Liver (tissue), 9 donors: ENCODE results near the gene KLC4. TPM values are rescaled to one million over a fixed set of nuclear protein-coding genes. Genes with fewer than 3 reads are reported as not detected.
"Not testable (repeated sequence)": the region's sequence is repeated elsewhere in the genome, so short reads cannot be mapped to it uniquely, and the experiment has no call there.

Experiments used
- DNase-seq: peaks from one replicate; pipeline ENCODE4 v3.0.0-alpha.2; 2017; ENCODE audit warnings: low spot score
- H3K27ac ChIP-seq, 2 donors: one replicate each; pipeline ENCODE4 v1.7.0; 2013; ENCODE audit warnings: inconsistent platforms in 2 of 2, low read length in 2 of 2, control low read depth in 1 of 2, low read depth in 1 of 2, mild to moderate bottlenecking in 1 of 2
- H3K27me3 ChIP-seq, 4 donors: one replicate each; pipeline versions ENCODE4 v1.6.1 to v1.7.0; 2013; ENCODE audit warnings: low read length in 3 of 4, inconsistent platforms in 1 of 4, mild to moderate bottlenecking in 1 of 4, moderate library complexity in 1 of 4; ENCODE audit not compliant: control insufficient read depth in 4 of 4, insufficient read depth in 4 of 4
- H3K36me3 ChIP-seq, 4 donors: one replicate each; pipeline versions ENCODE4 v1.6.1 to v1.7.0; 2013; ENCODE audit warnings: low read length in 3 of 4, mild to moderate bottlenecking in 3 of 4, low read depth in 1 of 4, moderate library complexity in 1 of 4; ENCODE audit not compliant: control insufficient read depth in 4 of 4, insufficient read depth in 3 of 4
- H3K4me1 ChIP-seq, 4 donors: one replicate each; pipeline versions ENCODE4 v1.6.1 to v1.7.0; 2013; ENCODE audit warnings: low read length in 3 of 4, mild to moderate bottlenecking in 3 of 4, moderate library complexity in 1 of 4; ENCODE audit not compliant: control insufficient read depth in 4 of 4, insufficient read depth in 4 of 4
- H3K4me3 ChIP-seq, 3 donors: one replicate each; pipeline versions ENCODE4 v1.6.1 to v1.7.0; 2013; ENCODE audit warnings: low read length in 3 of 3, control low read depth in 1 of 3, low read depth in 1 of 3, mild to moderate bottlenecking in 1 of 3
- H3K9ac ChIP-seq, 2 donors: one replicate each; pipeline ENCODE4 v1.7.0; 2013; ENCODE audit warnings: low read length in 2 of 2, mild to moderate bottlenecking in 2 of 2, moderate library complexity in 2 of 2, control low read depth in 1 of 2, low read depth in 1 of 2
- H3K9me3 ChIP-seq, 4 donors: one replicate each; pipeline versions ENCODE4 v1.6.1 to v1.7.0; 2013; ENCODE audit warnings: low read length in 3 of 4; ENCODE audit not compliant: control insufficient read depth in 4 of 4
- EGR1 ChIP-seq, 2 donors: IDR thresholded peaks; 2 replicates each; pipeline ENCODE4 v1.6.1; 2016 to 2018; ENCODE audit warnings: antibody characterized with exemption in 2 of 2, low read depth in 2 of 2
- FOXA1 ChIP-seq: IDR thresholded peaks from 2 replicates; pipeline ENCODE4 v1.6.1; 2016; ENCODE audit warnings: antibody characterized with exemption
- GABPA ChIP-seq, 2 donors: IDR thresholded peaks in 1 of 2; conservative IDR thresholded peaks in 1 of 2; 2 replicates each; pipeline ENCODE4 v1.6.1; 2016; ENCODE audit warnings: antibody characterized with exemption in 2 of 2, mild to moderate bottlenecking in 1 of 2, moderate library complexity in 1 of 2
- HNF4A ChIP-seq, 2 donors: conservative IDR thresholded peaks; 2 replicates each; pipeline ENCODE4 v1.6.1; 2016; ENCODE audit warnings: antibody characterized with exemption in 2 of 2, mild to moderate bottlenecking in 2 of 2
- HNF4G ChIP-seq: IDR thresholded peaks from 2 replicates; pipeline ENCODE4 v1.6.1; 2016; ENCODE audit warnings: antibody characterized with exemption
- JUND ChIP-seq, 2 donors: IDR thresholded peaks; 2 replicates each; pipeline ENCODE4 v1.6.1; 2016; ENCODE audit warnings: antibody characterized with exemption in 2 of 2
- NR2F2 ChIP-seq: IDR thresholded peaks from 2 replicates; pipeline ENCODE4 v1.6.1; 2016; ENCODE audit warnings: antibody characterized with exemption
- RAD21 ChIP-seq, 2 donors: IDR thresholded peaks; 2 replicates each; pipeline ENCODE4 v1.6.1; 2016; ENCODE audit warnings: antibody characterized with exemption in 2 of 2, mild to moderate bottlenecking in 2 of 2
- RXRA ChIP-seq, 2 donors: IDR thresholded peaks; 2 replicates each; pipeline ENCODE4 v1.6.1; 2017 to 2018; ENCODE audit warnings: antibody characterized with exemption in 2 of 2, mild to moderate bottlenecking in 1 of 2
- SP1 ChIP-seq: IDR thresholded peaks from 2 replicates; pipeline ENCODE4 v1.6.1; 2018; ENCODE audit warnings: antibody characterized with exemption, mild to moderate bottlenecking
- TAF1 ChIP-seq: conservative IDR thresholded peaks from 2 replicates; pipeline ENCODE4 v1.6.1; 2016; ENCODE audit warnings: antibody characterized with exemption, mild to moderate bottlenecking
- WGBS: extraction: QIAGEN DNeasy Blood & Tissue Kit; methylation state at CpG from one replicate; pipeline ENCODE4 v1.1.7; 2013; 5-methylcytosine and 5-hydroxymethylcytosine counted together
- polyA plus RNA-seq, 2 donors: library from polyadenylated mRNA; stranded (reverse) in 1 of 2; unstranded in 1 of 2; fragments of 200-250 nt in 1 of 2; fragments of >200 nt in 1 of 2; fragmentation: Nextera tagmentation in 1 of 2; extraction: Ambion mirVana in 1 of 2; gene quantifications; one replicate each; pipeline versions ENCODE4 v1.2.1 to v1.2.3, GENCODE V29; 2013 to 2015
- total RNA-seq, 2 donors: library from RNA; depleted of rRNA; stranded (reverse); fragments of >200 nt; gene quantifications; one replicate each; pipeline ENCODE4 v1.2.3, GENCODE V29; 2014
- TF ChIP-seq, protein P1 (sequence below): IDR thresholded peaks from 2 replicates; pipeline ENCODE4 v1.6.1; 2016; ENCODE audit warnings: antibody characterized with exemption
- TF ChIP-seq, protein P2 (sequence below): IDR thresholded peaks from 2 replicates; pipeline ENCODE4 v1.6.1; 2016; ENCODE audit warnings: antibody characterized with exemption
- TF ChIP-seq, protein P3 (sequence below): fragments of 150-350 bp; IDR thresholded peaks from 2 replicates; pipeline ENCODE4 v1.5.1; 2017; ENCODE audit warnings: improper control_type of control experiment, low read depth, low read length; ENCODE audit not compliant: missing input control
- donor health status: healthy.
- donor health status: healthy.
- donor health status: healthy.
- donor health status: healthy.
- donor health status: healthy.

KLC4 gene
- total and polyA plus RNA-seq, 4 donors, result 33.2 to 97.0 (median 45.9) TPM

DNA sequence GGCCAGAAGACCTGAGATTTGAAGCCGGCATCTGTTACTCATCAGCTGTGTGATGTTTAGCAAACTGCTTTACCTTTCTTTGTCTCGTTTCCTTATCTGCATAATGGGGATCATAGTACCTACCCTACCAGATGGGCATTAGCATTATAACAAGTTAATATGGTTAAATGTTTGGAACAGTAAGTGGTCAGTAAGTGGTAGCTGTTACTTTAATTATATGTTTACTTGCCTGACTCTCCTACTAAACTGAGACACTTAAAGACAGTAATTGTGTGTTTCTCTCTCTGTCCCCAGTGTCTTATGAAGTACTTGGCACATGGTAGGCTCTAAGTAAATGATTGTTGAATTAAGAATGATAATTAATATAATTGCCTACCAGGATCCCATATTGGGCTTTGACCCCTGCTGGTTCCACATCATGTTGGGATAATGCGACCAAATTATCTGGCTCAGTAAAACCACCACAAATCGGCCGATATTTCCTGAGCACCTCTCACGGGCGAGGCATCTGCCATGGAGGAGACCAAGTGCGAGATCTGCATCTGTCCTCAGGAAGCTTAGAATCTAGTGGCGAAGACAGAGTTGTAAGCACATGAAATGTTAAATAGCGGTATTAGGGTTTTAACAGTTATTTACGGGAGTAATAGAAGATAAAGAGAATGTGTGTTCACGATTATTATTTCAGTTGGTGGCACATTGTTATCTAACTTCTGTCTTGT lies 48.1 kb downstream of the KLC4 start:
- Histone ChIP-seq H3K4me3 (no peak overlapping the region), H3K9ac (no peak overlapping the region), H3K27me3 (no peaks in the 10 kb centered on the region), H3K9me3 (no peaks in the 10 kb centered on the region), H3K4me1 (no peaks in the 10 kb centered on the region), H3K27ac (no peak overlapping the region), H3K36me3 (no peaks in the 10 kb centered on the region)
- 96% methylated on average over 12 of the region's 12 CpGs for WGBS
- DNase-seq, result no peak
- TF ChIP-seq FOXA1, result no peak
- TF ChIP-seq, protein P1, sequence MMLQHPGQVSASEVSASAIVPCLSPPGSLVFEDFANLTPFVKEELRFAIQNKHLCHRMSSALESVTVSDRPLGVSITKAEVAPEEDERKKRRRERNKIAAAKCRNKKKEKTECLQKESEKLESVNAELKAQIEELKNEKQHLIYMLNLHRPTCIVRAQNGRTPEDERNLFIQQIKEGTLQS, result no peak
- TF ChIP-seq, protein P2, sequence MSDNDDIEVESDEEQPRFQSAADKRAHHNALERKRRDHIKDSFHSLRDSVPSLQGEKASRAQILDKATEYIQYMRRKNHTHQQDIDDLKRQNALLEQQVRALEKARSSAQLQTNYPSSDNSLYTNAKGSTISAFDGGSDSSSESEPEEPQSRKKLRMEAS, result no peak
- TF ChIP-seq GABPA (IDR thresholded peaks at IDR 0.05 in 1 of 2, conservative IDR thresholded peaks at IDR 0.05 in 1 of 2), result no peak
- TF ChIP-seq RXRA (IDR thresholded peaks at IDR 0.05), result no peak
- TF ChIP-seq, protein P3, sequence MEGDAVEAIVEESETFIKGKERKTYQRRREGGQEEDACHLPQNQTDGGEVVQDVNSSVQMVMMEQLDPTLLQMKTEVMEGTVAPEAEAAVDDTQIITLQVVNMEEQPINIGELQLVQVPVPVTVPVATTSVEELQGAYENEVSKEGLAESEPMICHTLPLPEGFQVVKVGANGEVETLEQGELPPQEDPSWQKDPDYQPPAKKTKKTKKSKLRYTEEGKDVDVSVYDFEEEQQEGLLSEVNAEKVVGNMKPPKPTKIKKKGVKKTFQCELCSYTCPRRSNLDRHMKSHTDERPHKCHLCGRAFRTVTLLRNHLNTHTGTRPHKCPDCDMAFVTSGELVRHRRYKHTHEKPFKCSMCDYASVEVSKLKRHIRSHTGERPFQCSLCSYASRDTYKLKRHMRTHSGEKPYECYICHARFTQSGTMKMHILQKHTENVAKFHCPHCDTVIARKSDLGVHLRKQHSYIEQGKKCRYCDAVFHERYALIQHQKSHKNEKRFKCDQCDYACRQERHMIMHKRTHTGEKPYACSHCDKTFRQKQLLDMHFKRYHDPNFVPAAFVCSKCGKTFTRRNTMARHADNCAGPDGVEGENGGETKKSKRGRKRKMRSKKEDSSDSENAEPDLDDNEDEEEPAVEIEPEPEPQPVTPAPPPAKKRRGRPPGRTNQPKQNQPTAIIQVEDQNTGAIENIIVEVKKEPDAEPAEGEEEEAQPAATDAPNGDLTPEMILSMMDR, result no peak
- TF ChIP-seq HNF4G, result no peak
- TF ChIP-seq SP1, result no peak
- no peak for TF ChIP-seq NR2F2

DNA sequence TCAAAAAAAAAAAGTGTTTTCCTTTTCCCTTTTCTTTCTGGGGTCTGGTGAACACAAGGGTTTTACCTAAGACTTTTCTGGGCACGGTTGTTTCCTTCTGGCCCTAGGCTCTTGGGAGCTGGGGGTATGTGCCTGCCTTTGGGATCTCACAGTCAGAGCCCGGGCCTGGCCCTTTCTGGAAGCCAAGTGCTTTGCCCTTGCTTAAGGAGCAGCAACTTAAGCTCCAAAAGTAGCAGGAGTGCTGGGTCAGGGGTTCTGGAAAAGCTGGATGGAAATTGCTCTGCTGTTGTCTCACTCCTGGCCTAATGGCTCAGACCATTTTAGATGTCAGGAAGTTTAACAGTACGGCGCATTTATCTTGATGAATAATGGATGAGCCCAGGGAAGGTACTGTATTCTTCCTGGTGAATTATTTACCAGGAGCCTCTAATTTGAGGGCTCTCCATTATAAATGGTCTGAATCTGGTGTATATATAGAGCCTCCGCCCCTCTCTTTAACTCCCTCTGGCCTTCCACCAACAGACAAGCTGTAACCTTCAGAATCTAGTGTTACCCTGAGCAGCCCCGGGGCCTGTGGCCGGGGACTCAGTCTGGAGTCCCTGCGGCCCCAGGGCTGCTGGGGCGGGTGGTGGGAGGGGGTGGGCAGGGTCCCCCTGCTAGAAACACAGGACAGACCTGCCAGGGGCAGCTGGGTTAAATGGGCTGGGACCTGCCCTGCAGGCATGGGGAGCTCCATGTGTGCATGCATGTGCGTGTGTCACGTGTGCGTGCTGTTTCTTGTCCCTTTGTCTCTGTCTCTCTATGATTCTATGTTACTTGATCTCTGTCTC lies 54.2 kb downstream of the KLC4 start:
- H3K27ac ChIP-seq, result no peak overlapping the region

DNA sequence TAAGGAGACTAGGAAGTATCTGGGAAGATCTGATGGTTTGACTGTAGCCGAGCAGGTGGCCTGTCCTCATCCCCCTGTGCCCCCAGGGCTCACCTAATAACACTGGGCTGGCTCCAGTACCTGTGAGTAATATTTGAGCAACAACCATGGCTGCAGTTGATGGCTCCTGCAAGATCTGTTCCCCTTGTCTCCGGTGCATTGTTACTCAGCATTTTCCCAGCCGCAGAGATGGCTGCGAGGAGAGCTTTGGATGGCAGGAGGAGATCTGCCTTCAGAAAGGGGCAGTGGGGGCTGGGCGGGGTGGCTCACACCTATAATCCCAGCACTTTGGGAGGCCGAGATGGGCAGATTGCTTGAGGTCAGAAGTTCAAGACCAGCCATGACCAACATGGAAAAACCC lies 55.9 kb downstream of the KLC4 start:
- no peak for TF ChIP-seq HNF4A (conservative IDR thresholded peaks at IDR 0.05)
- no peak for TF ChIP-seq RAD21 (IDR thresholded peaks at IDR 0.05)
- TF ChIP-seq JUND (IDR thresholded peaks at IDR 0.05), result no peak
- no peak for TF ChIP-seq TAF1
- no peak for TF ChIP-seq EGR1 (IDR thresholded peaks at IDR 0.05; ENCODE audit: low read depth in 2 of 2)
- TF ChIP-seq GABPA (IDR thresholded peaks at IDR 0.05 in 1 of 2, conservative IDR thresholded peaks at IDR 0.05 in 1 of 2), result no peak
- no peak for TF ChIP-seq FOXA1
- no peak overlapping the region for H3K4me3 ChIP-seq
- H3K36me3 ChIP-seq, result no peaks in the 10 kb centered on the region
- H3K9me3 ChIP-seq, result no peaks in the 10 kb centered on the region
- no peak overlapping the region for H3K27ac ChIP-seq
- no peaks in the 10 kb centered on the region for H3K27me3 ChIP-seq
- no peak for DNase-seq
- 90% methylated on average over 6 of the region's 6 CpGs for WGBS
- H3K4me1 ChIP-seq, result no peaks in the 10 kb centered on the region
- H3K9ac ChIP-seq, result no peak overlapping the region

More for the DNA sequence above, 54.2 kb downstream of the KLC4 start:
- Histone ChIP-seq H3K4me1 (no peaks in the 10 kb centered on the region), H3K9me3 (no peaks in the 10 kb centered on the region), H3K27me3 (no peaks in the 10 kb centered on the region), H3K36me3 (no peaks in the 10 kb centered on the region), H3K4me3 (no peak overlapping the region), H3K9ac (no peak overlapping the region)
- no peak for DNase-seq
- TF ChIP-seq RAD21 (IDR thresholded peaks at IDR 0.05), result no peak
- no peak for TF ChIP-seq FOXA1
- no peak for TF ChIP-seq GABPA (IDR thresholded peaks at IDR 0.05 in 1 of 2, conservative IDR thresholded peaks at IDR 0.05 in 1 of 2)
- TF ChIP-seq, protein P2, result no peak
- no peak for TF ChIP-seq TAF1
- TF ChIP-seq HNF4G, result no peak
- TF ChIP-seq JUND (IDR thresholded peaks at IDR 0.05), result no peak
- 87% methylated on average over 12 of the region's 12 CpGs for WGBS

GRCh38 chr6:43117466-43117865 lies 58.0 kb downstream of the KLC4 start:
- not testable (repeated sequence) for H3K36me3 ChIP-seq, H3K27me3 ChIP-seq, DNase-seq, H3K27ac ChIP-seq, H3K9ac ChIP-seq, H3K4me1 ChIP-seq, H3K4me3 ChIP-seq, H3K9me3 ChIP-seq
- 97% methylated on average over 8 of the region's 8 CpGs for WGBS
